Endometrial microvascular endothelial cells (primary cell): Measurements from ENCODE around the gene NFIL3. TPM values are rescaled to one million over a fixed set of nuclear protein-coding genes. Genes with fewer than 3 reads are reported as not detected.
"Not testable (repeated sequence)": the region's sequence is repeated elsewhere in the genome, so short reads cannot be mapped to it uniquely, and the experiment has no call there.

Experiments used
- in situ Hi-C: cut with HindIII; loops from 2 replicates; pipeline ENCODE4 v1.10.0; 2017; ENCODE audit warnings: low sequenced_read_pairs, low pct_unique_long_range_greater_than_20kb; ENCODE audit errors: inconsistent ontology term
- total RNA-seq: library from RNA; depleted of rRNA; stranded (reverse); fragments of >200 nt; gene quantifications from one replicate; pipeline ENCODE4 v1.2.3, GENCODE V29; 2015; ENCODE audit errors: inconsistent ontology term

The NFIL3 gene
- total RNA-seq, 1 donor from 2014 or later = 11.2 TPM

- in situ Hi-C loops = no loop called here
Observed at GRCh38 chr9:91405343-91406077, 18.1 kb downstream of the NFIL3 start.

- in situ Hi-C loops = no loop called here
Observed at GRCh38 chr9:91403665-91404543, 19.7 kb downstream of the NFIL3 start.

- in situ Hi-C loops = no loop called here
Observed at GRCh38 chr9:91398926-91399325, 24.7 kb downstream of the NFIL3 start.

GRCh38 chr9:91395553-91396471 is 27.8 kb downstream of the NFIL3 start:
- in situ Hi-C loops = no loop called here

- in situ Hi-C loops = no loop called here
Observed at GRCh38 chr9:91395106-91395552, 28.5 kb downstream of the NFIL3 start.

- in situ Hi-C loops = no loop called here
Observed at GRCh38 chr9:91393826-91394225, 29.8 kb downstream of the NFIL3 start.

- in situ Hi-C loops = no loop called here
Observed at GRCh38 chr9:91392435-91392834, 31.2 kb downstream of the NFIL3 start.

GRCh38 chr9:91391818-91392217 is 31.8 kb downstream of the NFIL3 start:
- in situ Hi-C loops = no loop called here

- in situ Hi-C loops = no loop called here
Observed at GRCh38 chr9:91391412-91391811, 32.2 kb downstream of the NFIL3 start.

GRCh38 chr9:91389686-91390085 is 33.9 kb downstream of the NFIL3 start:
- in situ Hi-C loops = not testable (repeated sequence)

GRCh38 chr9:91386765-91387164 is 36.9 kb downstream of the NFIL3 start:
- in situ Hi-C loops = no loop called here

- in situ Hi-C loops = no loop called here
Observed at GRCh38 chr9:91384954-91385353, 38.7 kb downstream of the NFIL3 start.

GRCh38 chr9:91383577-91383976 is 40.1 kb downstream of the NFIL3 start:
- in situ Hi-C loops = no loop called here

GRCh38 chr9:91382298-91382697 is 41.3 kb downstream of the NFIL3 start:
- in situ Hi-C loops = no loop called here

GRCh38 chr9:91379426-91379825 is 44.2 kb downstream of the NFIL3 start:
- in situ Hi-C loops = no loop called here

GRCh38 chr9:91378695-91379127 is 44.9 kb downstream of the NFIL3 start:
- in situ Hi-C loops = no loop called here

GRCh38 chr9:91378054-91378453 is 45.6 kb downstream of the NFIL3 start:
- in situ Hi-C loops = not testable (repeated sequence)

GRCh38 chr9:91376239-91376638 is 47.4 kb downstream of the NFIL3 start:
- in situ Hi-C loops = no loop called here

GRCh38 chr9:91374939-91375338 is 48.7 kb downstream of the NFIL3 start:
- in situ Hi-C loops = no loop called here
